Peyer's patch (tissue), 4 donors: Measurements from ENCODE around the gene HYAL4.
A peak's percentile ranks its signal among the peaks of the same experiment; 100 is the strongest.

ENCODE experiments used
- POLR2A ChIP-seq, 2 donors: fragments of 450-650 bp; IDR thresholded peaks; one replicate each; pipeline ENCODE4 v1.5.1; 2017; ENCODE audit warnings: antibody characterized with exemption in 2 of 2, mild to moderate bottlenecking in 2 of 2, moderate library complexity in 2 of 2
- TF ChIP-seq, protein P1 (sequence below), 6 experiments: fragments of 450-650 bp in 4 of 6; fragments of 200-600 bp in 2 of 6; sonication (generic) in 1 of 6; IDR thresholded peaks; one replicate each; pipeline ENCODE4 v1.5.1; 2017 to 2019; ENCODE audit warnings: antibody characterized with exemption in 6 of 6, mild to moderate bottlenecking in 3 of 6, moderate library complexity in 1 of 6

- TF ChIP-seq, protein P1, sequence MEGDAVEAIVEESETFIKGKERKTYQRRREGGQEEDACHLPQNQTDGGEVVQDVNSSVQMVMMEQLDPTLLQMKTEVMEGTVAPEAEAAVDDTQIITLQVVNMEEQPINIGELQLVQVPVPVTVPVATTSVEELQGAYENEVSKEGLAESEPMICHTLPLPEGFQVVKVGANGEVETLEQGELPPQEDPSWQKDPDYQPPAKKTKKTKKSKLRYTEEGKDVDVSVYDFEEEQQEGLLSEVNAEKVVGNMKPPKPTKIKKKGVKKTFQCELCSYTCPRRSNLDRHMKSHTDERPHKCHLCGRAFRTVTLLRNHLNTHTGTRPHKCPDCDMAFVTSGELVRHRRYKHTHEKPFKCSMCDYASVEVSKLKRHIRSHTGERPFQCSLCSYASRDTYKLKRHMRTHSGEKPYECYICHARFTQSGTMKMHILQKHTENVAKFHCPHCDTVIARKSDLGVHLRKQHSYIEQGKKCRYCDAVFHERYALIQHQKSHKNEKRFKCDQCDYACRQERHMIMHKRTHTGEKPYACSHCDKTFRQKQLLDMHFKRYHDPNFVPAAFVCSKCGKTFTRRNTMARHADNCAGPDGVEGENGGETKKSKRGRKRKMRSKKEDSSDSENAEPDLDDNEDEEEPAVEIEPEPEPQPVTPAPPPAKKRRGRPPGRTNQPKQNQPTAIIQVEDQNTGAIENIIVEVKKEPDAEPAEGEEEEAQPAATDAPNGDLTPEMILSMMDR (IDR thresholded peaks at IDR 0.05) = peak in 4 of 6 experiments; percentile 7 to 59 (median 46)
- TF ChIP-seq POLR2A (IDR thresholded peaks at IDR 0.05) = no peak
Observed at GRCh38 chr7:123916240-123916724, 71.3 kb downstream of the HYAL4 start.
